ENCODE measurements around the gene NSD1.
A peak's percentile ranks its signal among the peaks of the same experiment; 100 is the strongest.
"Not testable (repeated sequence)": the region's sequence is repeated elsewhere in the genome, so short reads cannot be mapped to it uniquely, and the experiment has no call there.

Gene NSD1

DNA sequence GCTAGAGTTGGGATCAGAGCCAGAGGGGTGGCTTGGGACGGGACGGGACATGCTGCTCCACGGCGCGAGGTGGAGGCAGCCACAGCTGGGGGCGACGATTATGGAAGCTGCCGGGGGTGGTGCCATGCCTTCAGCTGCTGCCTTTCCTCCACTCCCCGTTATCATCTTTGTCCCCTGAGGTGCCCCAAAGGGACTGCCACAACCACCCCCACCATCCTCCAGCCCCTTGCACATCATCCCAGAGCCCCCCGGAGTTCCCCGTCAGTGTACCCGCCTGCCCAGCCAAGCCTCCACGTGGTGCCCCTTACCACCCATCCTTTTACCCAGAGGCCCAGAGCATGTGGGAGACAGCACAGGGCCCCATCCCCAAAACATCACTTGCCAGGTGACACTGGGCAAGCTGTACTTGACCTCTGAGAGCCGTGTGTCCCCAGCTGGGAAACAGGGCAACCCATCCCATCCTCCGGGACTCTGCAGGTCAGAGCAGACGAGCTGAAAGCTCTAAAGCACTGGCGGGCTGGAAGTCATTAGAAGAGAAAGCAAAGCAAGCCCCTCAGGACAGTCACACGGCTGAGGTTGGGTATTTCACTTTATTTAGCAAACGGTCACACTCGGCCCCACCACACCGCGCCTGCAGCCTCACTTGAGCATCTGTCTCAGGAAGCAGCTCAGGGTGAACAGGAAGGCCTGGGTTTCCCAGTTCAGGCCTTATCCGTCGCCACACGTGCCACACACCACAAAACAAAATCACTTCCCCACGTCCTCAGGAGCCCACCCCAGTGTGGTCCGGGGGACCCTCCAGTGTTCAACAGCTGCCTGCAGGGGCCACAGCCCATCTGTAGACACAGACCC, 197.6 kb downstream of the NSD1 start:
- no peak for DNase-seq (ENCODE audit: low spot score)

DNA sequence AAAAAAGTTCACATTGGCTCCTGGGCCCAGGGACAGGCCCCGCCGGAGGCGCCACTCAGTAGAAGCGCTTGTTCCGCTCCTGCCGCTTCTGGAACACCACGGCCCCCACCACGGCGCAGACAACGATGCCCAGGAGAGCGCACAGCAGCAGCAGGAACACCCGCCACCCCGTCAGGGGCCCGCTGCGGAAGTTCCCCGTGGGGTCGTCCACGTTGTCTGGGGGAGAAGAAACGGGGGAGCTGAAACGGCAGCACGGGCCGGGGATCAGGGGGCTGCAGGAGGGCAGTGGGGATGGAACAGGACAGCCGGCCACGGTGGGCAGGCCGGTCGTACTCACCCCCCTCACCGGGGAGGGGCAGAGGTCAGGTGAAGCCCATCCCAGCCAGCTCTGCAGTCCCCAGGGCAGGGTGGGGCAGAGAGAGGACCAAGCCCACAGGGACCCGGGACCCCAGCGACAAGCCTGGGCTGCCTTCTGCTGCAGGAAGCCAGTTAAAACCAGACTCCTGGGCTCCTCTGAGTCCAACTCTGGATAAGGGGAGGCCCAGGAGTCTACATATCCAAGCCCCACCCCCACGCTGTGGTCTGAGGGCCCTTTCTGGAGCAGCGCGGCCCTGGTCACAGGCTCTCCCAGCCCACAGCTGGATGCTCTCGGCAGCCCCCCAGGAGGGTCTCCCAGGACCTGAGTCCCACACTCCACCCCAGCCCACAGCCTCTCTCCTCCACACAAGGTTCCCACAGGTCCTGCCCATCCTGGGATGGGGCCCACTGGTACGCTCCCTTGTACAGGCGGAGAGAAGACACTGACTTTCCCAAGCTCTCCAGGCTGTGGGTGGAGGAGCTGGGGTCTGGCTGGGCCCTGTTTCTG, 198.7 kb downstream of the NSD1 start:
- no peak for DNase-seq (ENCODE audit: low spot score)

DNA sequence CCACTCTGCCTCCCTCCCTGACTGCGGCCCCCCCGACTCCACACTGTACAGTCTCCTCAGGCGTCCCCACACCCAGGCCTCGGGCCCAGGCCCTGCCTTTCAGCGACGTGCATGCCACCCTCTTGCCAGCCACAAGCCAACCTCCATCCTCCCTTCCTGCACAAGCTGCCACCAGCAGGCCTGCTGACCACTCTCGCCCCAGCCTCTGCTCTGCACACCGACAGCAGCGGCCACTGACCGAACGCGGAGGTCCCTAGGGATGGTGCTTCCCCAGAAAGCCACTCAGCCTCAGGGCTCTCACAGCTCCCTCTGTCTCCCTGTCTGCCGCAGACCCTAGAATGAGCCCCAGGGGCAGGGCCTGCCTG, 199.3 kb downstream of the NSD1 start:
- DNase-seq (ENCODE audit: low spot score), result no peak

DNA sequence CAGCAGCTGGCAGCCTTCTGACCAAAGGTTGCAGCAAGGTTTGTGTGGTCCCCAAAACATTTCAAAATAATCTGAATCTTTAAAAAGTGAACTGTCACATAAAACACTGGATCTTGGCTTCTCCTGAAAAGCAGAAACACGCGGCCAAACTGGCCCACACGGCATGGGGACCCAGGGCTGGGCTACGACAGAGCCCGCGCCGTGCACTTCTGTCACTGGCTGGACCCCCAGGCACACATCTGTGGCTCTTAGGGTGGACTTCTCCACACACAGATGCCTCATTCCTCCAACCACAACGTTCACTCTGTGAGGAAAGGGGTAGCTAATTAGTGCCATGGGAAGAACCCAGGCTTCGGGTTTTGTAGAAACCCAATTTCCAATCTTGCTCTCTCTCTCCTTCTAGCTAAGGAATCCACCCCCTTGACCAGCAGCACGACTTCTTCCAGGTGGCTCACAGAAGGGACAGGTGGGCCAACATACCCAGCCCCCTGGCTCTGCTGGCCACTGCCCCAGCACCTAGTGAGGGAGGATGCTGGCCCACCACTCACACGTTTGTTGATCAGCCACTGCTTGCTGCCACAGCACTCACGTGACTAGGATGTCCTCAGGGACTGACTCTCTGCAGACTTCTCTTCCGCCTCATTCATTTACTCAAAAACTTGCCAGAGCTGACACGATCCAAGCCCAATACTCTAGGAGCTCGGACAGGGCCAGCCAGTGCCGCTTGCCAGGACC, 200.0 kb downstream of the NSD1 start:
- DNase-seq (ENCODE audit: low spot score), result no peak

DNA sequence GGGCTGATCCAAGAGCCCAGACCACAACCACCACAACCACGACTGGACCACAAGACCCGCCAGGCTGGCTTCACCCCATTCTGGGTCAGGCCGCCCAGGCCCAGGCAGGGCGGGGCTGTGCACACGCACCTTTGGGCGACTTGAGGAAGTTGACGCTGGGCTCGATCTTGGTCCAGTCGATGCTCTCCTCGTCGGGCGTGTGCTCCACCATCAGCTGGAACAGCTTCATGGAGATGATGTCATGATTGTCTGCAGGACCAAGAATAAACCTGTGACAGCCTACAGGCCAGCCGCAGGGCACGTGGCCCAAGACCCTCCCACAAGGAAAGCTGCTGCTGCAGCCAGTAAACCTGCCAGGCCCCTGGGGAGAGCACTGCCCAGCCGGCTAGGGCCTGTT, 200.6 kb downstream of the NSD1 start:
- no peak for DNase-seq (ENCODE audit: low spot score)

DNA sequence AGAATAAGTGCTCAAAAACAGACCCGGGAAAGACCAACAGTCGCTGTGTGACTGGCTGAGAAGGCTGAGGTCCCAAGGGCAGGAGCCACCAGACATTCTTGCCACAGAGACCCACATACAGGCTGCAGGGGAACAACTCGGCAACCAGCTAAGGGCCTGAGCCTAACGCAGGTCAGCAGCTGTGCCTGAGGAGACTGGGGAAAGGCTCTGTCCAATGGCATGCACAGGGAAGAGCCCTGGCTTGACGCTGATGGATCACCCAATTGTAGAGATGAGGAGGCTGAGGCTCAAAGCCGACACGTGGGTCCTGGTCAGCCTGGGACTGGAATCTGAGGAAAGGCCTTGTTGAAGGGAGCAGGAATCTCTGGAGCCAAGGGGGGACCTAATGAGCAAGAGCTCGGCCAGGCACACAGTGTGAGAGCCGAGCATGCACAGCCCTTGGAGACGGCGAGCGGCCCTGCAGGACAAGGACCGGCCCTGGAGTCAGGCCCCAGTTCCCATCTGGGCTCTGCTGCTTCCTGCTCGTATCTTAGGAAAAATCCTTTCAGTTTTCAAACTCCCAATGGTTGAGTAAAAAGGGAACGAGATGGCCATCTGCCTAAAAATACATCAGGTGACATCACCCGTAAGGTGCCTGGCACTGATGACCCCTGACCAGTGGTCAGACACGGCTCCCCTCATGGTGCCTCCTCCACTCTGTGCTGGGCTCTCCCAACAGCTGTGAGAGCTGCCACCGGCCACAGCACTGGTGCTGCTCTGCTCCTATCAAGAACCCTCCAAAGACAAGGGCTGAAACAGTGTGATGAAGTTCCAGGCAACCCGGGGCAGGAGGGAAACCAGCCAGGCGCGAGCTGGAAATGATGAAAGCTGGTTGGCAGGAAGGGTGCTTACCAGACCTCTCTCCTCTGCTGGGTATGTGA, 201.5 kb downstream of the NSD1 start:
- no peak for DNase-seq (ENCODE audit: low spot score)

DNA sequence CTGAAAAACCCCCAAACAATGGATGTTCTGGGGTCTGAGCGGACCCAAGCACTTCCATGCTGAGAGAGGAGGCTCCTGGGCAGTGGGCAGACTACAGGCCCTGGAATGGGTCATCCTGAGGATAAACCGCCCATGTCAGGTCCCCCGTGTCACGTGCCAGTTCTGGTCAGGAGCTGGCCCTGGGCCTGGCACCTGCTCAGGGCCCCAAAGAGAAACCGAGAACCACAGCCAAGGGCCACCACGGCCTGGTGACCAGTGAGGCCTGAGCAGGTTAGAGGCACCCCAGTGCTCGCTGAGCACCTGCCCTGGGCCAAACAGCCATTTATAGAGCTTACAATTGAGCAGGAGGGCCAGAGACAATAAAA, 202.1 kb downstream of the NSD1 start:
- no peak for DNase-seq (ENCODE audit: low spot score)

DNA sequence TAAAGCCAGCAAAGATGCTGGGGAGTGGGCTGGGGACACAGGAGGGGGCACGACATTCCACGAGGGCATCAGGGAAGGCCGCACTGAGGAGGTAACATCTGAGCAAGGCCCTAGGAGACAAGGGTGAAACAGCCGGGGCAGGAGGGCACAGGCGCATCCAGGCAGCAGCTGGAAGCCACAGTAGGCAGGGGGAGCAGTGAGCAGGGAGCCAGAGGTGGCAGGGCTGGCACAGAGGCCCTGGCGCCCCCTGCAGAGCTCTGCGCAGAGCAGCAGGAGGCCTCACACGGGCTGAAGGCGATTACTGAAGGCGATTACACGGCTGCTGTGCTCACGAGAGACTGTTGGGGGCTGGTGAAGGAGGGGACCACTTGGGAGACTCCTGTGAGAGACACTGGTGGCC, 202.5 kb downstream of the NSD1 start:
- peak; percentile 55 for DNase-seq (ENCODE audit: low spot score)

DNA sequence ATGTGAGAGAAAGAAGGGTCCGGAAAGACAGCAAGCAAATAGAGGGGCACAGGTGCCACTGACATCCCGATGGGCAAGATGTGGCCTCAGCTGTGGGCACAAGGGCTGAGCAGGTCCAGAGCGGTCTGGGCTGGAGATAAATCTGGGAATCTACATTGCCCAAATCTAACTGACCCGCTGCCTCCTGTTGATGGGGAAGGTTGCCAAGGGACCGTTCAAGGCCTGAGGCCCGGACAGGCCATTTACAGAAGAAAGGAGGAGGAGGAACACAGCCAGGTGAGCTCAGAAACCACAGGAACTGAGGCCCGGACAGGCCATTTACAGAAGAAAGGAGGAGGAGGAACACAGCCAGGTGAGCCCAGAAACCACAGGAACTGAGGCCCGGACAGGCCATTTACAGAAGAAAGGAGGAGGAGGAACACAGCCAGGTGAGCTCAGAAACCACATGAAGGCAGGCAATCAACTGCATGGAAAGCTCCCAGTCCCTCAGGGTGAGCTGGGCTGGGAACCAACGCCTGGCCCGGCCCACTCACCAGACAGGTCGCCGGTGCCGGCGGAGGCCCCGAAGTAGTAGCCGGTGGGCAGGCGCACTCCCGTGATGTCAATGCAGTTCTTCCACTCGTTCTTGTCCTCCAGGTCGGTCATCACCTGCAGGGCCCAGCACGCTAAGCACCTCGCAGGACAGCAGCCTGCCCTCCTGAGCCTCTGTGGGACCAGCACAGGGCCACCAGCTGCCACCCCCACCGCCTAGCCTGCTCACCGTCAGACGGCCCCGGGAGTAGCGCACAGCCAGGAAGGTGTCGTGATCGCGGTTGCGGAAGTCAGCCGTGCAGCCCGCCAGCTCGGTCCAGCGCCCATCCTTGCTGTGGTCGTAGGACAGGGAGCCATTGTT, 203.3 kb downstream of the NSD1 start:
- DNase-seq (ENCODE audit: low spot score), result no peak

DNA sequence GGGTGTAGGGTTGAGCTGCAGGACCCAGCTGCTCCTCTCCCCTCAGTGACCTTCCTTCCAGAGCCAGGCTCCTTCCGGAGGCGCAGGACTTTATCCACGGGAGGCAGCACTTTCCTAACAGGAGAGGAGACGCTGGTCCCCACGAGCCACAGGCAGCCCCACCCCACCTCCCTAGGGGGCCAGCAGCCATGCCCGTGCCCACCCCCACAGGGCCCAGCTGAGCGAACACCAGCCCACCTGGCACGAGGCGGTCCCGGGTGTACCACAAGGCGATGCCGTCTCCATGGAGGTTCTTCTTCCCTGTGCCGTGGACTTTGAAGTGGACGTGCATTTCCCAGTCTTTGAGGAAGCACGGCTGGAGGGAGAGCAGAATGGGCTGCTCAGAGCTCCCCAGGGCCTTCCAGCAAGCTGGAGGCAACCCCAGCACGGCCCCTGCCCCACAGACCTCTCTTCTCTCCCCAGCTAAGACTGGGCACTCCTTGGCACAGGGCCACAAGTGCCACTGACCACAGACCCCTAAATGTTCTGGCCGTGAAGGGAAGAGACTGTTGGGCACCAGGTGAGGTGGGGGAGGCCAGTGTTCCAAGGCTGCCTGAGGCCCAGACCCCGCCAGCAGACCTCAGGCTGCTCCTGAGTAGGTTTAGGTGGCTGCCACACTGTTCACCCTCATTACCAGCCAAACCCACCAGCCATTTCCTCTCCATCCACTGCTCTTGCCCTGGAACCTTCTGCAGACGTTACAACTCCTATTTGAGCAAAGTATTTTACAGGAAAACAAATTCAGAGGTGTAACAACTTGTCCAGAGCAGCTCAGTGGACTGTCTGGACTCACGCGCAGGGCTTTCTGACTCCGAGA, 204.9 kb downstream of the NSD1 start:
- DNase-seq (ENCODE audit: low spot score), result no peak

DNA sequence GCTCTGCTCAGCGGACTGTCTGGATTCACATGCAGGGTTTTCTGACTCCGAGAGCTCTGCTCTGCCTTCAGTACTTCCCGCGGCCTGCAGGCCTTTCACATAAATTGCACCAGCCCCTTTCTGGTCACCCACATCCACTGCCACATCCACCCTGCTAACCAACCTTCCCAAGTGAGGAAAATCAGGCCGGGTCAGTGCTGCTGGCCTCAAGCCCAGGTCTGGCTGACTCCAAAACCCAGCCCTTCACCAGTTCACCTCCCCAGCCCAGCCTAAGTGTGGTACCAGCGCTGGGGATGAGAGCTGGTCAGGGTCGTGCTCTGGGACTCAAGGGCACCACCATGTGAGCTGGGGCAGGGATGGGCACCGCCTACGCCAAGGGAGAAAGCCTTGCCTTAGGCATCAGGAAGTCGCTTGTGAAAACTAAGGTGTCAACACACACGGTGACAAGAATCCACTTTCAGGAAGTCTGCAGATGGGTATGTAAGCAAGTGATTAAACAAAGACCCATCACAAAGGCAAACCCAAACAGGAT, 205.6 kb downstream of the NSD1 start:
- DNase-seq (ENCODE audit: low spot score), result no peak

DNA sequence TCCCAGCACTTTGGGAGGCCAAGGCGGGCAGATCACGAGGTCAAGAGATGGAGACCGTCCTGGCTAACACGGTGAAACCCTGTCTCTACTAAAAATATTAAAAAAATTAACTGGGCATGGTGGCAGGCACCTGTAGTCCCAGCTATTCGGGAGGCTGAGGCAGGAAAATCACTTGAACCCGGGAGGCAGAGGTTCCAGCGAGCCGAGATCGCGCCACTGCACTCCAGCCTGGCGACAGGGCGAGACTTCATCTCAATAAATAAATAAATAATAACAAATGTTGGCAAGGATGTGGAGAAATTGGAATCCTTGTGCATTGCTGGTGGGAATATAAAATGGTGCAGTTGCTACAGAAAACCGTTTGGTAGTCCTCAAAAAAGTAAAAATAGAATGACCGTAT, 209.4 kb downstream of the NSD1 start:
- DNase-seq (ENCODE audit: low spot score), result not testable (repeated sequence)

DNA sequence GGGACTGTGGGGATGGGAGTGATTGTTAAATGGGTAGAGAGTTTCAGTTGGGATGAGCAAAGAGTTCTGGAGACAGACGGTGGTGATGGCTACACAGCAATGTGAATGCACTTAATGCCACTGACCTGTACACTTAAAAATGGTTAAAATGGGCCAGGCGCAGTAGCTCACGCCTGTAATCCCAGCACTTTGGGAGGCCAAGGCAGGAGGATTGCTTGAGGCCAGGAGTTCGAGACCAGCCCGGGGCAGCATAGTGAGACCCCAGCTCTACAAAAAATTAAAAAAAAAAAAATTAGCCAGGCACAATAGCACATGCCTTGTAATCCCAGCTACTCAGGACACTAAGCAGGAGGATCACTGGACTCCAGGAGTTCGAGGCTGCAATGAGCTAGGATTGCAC, 210.2 kb downstream of the NSD1 start:
- DNase-seq (ENCODE audit: low spot score), result no peak

DNA sequence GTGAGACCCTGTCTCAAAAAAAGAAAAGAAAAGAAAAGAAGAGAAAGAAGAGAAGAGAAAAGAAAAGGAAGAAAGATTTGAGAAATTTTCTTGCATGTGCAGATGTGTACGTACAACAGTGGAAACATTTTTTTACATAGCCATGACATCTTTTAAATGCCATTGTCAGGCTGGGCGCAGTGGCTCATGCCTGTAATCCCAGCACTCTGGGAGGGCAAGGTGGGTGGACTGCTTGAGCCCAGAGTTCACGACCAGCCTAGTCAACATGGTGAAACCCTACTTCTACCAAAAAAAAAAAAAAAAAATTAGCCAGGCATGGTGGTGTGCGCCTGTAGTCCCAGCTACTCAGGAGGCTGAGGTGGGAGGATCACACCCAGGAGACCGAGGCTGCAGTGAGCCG, 211.3 kb downstream of the NSD1 start:
- DNase-seq (ENCODE audit: low spot score), result no peak

DNA sequence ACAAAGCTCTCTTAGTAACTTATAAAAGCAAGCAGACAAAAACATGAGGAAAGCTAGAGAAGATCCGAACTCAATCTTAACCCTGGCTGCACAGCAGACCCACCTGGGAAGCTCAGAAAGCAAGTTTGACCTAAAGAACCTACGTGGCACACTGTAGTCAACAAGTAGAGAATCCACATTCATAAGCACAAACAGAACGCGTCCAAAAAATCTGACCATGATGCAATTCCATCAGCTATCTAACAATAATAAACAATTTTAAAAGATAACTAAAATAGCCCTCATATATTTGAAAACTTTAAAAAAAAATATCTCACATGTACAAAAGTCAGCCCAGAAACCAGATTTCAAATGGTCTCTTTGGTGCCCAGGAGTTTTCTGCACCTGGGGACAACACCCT, 213.2 kb downstream of the NSD1 start:
- no peak for DNase-seq (ENCODE audit: low spot score)

DNA sequence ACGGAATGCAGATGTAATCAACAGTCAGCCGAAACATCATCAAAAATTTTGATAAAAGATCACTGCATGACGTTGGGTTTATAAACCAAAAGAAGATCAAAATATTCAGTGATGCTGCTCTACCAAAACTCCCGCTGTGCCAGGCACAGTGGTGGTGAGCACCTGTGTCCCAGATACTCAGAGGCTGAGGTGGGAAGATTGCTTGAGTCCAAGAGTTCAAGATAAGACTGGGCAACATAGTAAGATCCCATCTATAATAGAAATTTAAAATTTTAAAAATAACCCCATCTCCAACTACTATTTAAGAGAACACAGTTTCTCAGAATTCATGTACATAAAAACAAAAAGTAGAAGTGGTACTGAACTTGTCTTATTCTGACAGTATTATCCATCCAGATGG, 214.1 kb downstream of the NSD1 start:
- DNase-seq (ENCODE audit: low spot score), result no peak

DNA sequence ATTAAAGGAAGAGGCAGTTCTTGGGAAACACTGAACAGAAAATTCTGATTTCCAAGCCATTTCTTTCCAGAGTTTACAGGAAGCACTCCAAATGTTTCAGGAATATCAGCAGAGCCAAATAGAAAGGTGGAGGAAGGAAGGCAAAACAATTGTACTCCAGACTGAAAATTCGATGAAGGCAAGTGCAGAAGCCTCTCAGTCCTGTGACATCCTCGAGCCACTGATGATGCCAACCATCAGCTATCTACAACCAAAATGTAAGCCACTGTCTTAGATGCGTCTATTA, 215.7 kb downstream of the NSD1 start:
- no peak for DNase-seq (ENCODE audit: low spot score)

DNA sequence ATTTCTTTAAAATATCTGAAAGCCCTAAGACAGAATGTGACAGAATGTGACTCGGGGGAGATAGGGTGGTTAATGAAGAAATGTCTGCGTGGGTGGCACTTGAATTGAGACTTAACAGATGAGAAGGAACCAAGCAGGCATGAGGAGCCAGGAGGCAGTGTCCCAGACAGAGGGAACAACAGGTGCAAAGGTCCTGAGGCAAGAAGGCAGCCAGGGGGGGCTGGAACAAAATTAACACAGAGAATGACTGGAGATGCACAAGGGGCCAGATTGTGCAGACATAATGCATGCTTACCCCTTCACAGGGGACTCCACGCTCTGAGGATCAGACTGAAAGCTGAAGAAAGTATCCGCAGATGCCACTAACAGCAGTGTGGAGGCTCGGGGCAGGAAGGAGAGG, 216.2 kb downstream of the NSD1 start:
- no peak for DNase-seq (ENCODE audit: low spot score)
